ENCODE measurements around the gene ALAS1.

The ALAS1 gene

DNA sequence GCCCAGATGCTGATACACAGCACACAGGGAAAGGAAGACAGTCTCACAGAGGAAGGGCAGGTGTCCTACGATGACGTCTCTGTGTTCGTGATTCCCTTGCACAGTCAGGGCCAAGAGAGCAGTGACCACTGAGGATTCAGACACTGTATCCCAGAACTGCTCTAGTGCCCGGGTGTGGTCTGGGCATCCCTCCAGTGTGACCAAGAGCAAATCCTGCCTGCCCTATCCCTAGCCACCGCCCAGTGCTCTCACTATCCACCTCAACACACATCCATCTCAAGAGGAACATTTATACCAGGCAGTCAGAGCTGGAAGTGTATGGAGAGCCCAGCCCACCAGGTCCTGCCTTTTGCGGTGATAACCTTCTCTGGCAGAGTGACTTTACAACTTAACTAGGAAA is 51.7 kb downstream of the ALAS1 start:
- no peak for DNase-seq (ENCODE audit: low read depth)

DNA sequence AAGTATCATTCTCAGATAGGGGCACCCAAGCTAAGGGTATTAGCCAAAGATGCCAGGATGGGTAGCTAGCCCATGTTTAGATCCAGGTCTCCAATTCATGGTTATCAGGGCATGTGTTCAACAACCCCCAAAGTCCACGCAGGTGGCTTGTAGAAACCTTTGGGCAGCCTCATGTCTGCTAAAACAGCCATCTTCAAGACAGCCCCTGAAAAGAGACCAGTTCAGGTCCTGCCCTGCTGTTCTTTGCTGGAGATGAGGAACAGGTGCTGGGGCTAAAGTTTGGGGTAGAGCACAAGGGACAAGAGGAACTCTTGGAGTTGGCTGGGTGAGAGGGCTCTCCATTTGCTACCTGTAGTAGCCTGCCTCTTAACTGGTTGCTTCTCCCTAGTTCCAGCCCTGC is 52.2 kb downstream of the ALAS1 start:
- DNase-seq (ENCODE audit: low read depth) = no peak

DNA sequence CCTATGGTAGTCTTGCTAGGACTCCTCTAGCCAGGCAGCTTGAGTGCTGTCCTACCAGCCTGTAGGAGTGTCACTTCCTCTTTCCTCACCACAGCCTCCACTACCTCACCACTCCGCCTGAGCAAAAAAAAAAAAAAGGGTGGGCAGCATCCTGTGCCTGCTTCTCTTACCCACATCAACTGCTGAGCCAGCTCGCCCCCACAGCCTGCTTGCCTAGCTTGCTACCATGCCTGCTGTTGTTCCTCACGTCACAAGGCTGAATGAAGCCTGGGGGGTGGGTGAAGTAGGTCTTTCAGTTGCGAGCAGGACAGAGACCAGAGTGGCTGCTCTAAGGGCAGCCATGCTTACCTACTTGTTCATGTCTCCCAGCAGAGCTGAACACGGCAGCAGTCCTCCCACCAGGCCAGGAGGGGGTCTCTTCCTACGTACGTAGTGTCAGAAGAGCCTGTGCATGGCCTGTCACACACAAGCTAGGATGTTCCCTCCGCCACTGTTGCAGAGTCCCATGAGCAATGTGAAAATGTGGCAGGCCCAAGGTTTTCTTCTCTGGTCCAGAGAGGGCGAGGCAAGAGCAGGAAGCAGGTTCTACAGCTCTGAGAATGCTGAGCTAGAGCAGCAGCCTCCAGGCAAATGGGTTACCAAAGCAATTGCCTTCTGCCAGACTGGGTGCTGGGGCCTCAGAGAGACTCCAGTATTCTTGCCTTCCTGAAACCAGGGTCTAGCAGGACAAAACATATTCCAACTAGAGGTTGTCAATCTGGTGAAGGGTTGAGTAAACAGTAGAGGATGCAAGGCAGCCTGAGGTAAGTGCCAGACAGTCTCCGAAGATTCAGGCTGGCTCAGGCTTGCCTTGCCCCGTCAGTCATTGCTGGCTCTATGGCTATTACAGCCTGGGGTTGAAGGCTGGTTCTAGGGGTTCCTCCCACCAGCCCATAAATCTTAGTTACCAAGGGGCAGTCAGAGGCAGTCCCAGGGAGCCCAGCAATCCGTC is 55.6 kb downstream of the ALAS1 start:
- DNase-seq (ENCODE audit: low read depth) = no peak

DNA sequence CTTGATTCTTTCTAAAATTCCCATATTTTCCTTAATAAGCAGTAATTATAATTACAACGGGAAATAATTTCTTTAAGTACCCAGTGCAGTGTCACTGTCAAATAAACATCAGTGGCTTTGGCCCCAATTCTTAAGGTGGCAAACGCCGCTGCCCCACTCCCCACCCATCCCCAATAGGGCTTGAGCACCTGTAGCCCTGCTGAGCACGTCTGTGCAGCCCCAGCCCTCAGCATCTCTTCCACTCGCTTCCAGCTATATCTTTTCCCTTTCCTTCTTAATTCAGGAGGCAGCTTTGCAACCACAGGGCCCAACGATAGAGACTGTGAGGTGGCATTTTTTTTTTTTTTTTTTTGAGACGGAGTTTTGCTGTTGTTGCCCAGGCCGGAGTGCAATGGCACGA is 56.6 kb downstream of the ALAS1 start:
- DNase-seq (ENCODE audit: low read depth) = no peak

DNA sequence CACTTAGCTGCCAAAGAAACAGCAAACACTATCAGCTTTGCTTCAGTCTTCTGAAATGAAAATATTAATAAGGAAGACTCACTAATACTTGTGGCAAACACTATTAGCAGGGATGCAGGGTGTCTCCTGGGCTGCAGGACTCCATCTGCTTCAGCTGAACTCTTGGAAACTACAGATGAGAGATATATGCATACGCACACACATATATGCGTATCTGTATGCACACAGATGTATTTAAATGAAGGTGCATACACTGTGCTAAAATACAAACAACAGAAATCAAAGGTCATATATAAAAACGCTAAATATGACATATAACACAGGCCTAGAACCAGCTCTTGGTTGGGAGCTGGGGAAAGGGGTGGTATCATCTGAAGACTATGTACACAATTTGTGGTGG is 58.2 kb downstream of the ALAS1 start:
- DNase-seq (ENCODE audit: low read depth) = no peak

DNA sequence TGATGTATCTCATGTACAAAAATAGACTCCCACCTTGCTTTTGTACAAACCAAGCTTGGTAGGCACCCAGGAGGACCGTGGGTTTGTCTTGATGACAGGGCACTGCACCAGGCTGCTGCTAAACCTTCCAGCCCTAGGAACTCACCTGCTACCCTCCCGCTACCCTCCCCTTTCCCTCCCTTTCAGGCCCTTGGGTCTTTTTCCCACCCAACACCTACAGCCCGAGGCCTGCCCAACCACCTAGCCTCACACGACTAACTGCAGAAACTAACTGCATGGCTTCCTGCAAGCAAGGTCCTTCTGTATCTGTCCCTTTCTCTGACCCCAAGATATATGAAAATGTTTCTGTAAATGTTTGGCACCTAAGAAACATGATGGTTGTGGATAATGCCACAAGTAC is 58.7 kb downstream of the ALAS1 start:
- no peak for DNase-seq (ENCODE audit: low read depth)

DNA sequence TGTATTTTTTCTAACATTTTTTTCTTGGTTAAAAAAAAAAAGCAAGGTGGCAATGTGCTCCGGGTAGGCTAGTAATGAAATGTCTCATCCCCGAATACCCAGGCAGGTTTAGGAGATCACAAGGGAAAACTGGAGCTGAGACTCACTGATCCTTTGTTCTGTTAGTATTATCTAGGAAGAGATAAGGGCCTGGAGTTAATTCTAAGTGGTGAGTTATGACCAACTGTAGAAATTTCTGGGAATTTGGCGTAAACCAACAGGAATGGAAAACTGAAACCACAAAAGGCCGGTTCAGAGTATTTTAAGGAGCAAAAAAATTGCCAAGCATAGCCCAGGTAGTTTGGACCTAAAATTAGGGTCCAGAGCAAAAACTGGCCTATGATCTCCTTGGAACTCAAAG is 60.0 kb downstream of the ALAS1 start:
- no peak for DNase-seq (ENCODE audit: low read depth)

DNA sequence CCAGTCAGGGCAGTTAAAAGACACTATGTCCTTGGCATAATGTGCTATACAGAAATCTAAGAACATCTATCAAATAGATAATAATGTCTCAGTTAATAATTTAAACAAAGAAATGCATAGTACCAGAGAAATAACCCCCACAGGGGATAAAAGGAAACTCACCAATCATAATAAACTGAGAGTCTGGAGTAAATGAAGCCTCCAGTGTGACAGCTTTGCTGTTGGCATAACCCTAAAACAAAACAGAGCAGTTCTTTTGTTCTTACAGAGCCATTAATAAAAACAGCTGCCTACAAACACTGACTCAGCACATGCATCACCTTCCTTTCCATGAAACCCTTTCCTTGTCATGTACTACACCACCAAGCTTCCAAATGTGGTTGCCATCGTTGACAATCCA is 61.1 kb downstream of the ALAS1 start:
- no peak for DNase-seq (ENCODE audit: low read depth)

DNA sequence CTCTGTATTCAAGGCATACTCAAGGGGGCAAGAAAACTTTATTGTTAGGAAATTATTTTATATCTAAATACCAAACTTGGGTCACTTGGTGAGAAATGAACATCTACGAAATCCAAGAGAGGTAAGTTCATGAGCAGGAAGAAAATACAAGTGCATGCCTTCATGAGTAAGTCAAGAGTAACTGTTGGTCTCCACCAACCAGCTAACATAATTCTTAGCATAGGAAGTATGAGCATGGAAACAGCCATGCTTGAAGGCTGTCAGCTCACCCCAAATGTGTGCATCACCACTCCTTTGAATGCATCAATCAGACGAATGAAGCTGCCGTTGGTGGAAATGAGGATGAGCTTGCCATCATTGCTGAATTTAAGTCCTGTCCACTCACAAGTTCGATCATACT is 61.5 kb downstream of the ALAS1 start:
- DNase-seq (ENCODE audit: low read depth) = no peak

DNA sequence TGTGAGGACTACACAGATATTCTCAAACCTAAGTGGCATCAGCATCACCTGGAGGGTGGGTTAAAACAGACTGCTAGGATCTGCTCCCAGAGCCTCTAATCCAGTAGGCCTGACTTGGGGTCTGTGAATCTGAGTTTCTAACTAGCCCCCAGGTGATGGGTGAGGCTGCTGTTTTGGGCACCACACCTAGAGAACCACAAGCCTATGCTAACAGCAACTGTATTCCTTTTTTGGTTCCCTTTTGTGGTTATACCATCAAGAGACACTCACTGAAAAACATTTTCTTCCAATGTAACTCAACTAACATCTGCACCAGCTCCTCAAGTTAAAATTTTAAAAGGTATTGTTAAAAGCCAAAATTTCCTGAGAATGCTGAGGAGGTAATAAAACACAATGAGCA is 64.5 kb downstream of the ALAS1 start:
- no peak for DNase-seq (ENCODE audit: low read depth)
